Neural cell (in vitro differentiated cells): Measurements from ENCODE around the gene CRIM1. TPM values are rescaled to one million over a fixed set of nuclear protein-coding genes. Genes with fewer than 3 reads are reported as not detected.

ENCODE experiments used
- H2AFZ ChIP-seq: fragments of 200-600, 300-800 bp; sonication (generic), shearing (Covaris generic); 2 replicates; pipeline ENCODE4 v1.6.0; 2014; ENCODE audit warnings: low read depth, mild to moderate bottlenecking, antibody characterized with exemption, low read length, moderate library complexity
- H3F3A ChIP-seq: fragments of 200-600 bp; shearing (Covaris generic); 2 replicates; pipeline ENCODE4 v1.6.1; 2016; ENCODE audit warnings: mild to moderate bottlenecking, moderate library complexity, mixed read lengths, antibody characterized with exemption, low read length; ENCODE audit not compliant: insufficient read depth, poor library complexity, severe bottlenecking
- H3K27ac ChIP-seq: fragments of 200-600, 300-800 bp; sonication (generic), shearing (Covaris generic); 2 replicates; pipeline ENCODE4 v1.5.1; 2014; ENCODE audit warnings: mild to moderate bottlenecking, low read length, moderate library complexity
- H3K27me3 ChIP-seq: fragments of 300-800, 200-600 bp; sonication (generic), shearing (Covaris generic); 2 replicates; pipeline ENCODE4 v1.6.0; 2014; ENCODE audit warnings: mild to moderate bottlenecking, low read depth, low read length, moderate library complexity; ENCODE audit not compliant: insufficient read depth
- H3K36me3 ChIP-seq: fragments of 300-800, 200-600 bp; sonication (generic), shearing (Covaris generic); 2 replicates; pipeline ENCODE4 v1.5.1; 2014; ENCODE audit warnings: mild to moderate bottlenecking, antibody characterized with exemption, low read length, moderate library complexity; ENCODE audit not compliant: insufficient read depth
- H3K4me2 ChIP-seq: fragments of 300-800, 200-600 bp; sonication (generic), shearing (Covaris generic); 2 replicates; pipeline ENCODE4 v1.6.0; 2014; ENCODE audit warnings: mild to moderate bottlenecking, low read length
- H3K4me3 ChIP-seq: fragments of 300-800, 200-600 bp; sonication (generic), shearing (Covaris generic); 2 replicates; pipeline ENCODE4 v1.5.1; 2014; ENCODE audit warnings: mild to moderate bottlenecking, low read length, moderate library complexity
- H3K79me2 ChIP-seq: fragments of 200-600 bp; shearing (Covaris generic); replicated peaks from 2 replicates; pipeline ENCODE4 v1.6.0; 2014; ENCODE audit warnings: mild to moderate bottlenecking, low read length, moderate library complexity; ENCODE audit not compliant: insufficient read depth
- H3K9ac ChIP-seq: fragments of 300-800, 200-600 bp; sonication (generic), shearing (Covaris generic); 2 replicates; pipeline ENCODE4 v1.6.1; 2016; ENCODE audit warnings: mild to moderate bottlenecking, low read length, mixed read lengths
- H3K9me2 ChIP-seq: fragments of 200-600 bp; shearing (Covaris generic); 2 replicates; pipeline ENCODE4 v1.6.1; 2016; ENCODE audit warnings: mild to moderate bottlenecking, low read length, mixed read lengths; ENCODE audit not compliant: insufficient read depth
- H3K9me3 ChIP-seq: fragments of 200-600, 300-800 bp; sonication (generic), shearing (Covaris generic); 2 replicates; pipeline ENCODE4 v1.6.1; 2016; ENCODE audit warnings: mild to moderate bottlenecking, mixed run types, low read length, moderate library complexity, mixed read lengths
- H4K20me1 ChIP-seq: fragments of 200-600 bp; shearing (Covaris generic); 2 replicates; pipeline ENCODE4 v1.6.1; 2016; ENCODE audit warnings: mild to moderate bottlenecking, mixed run types; ENCODE audit not compliant: insufficient read depth
- EP300 ChIP-seq: fragments of 450-650 bp; conservative IDR thresholded peaks from 2 replicates; pipeline ENCODE4 v1.6.1; 2014; ENCODE audit warnings: antibody characterized with exemption, mild to moderate bottlenecking, moderate library complexity; ENCODE audit not compliant: poor library complexity, severe bottlenecking
- EZH2 ChIP-seq: fragments of 200-600, 300-800 bp; shearing (Covaris generic), sonication (generic); IDR thresholded peaks from 2 replicates; pipeline ENCODE4 v1.6.1; 2014; ENCODE audit warnings: antibody characterized with exemption, low read length, borderline replicate concordance, mild to moderate bottlenecking; ENCODE audit not compliant: insufficient read depth, poor library complexity, severe bottlenecking
- MXI1 ChIP-seq: fragments of 450-650 bp; conservative IDR thresholded peaks from 2 replicates; pipeline ENCODE4 v1.6.1; 2014; ENCODE audit warnings: antibody characterized with exemption, mild to moderate bottlenecking; ENCODE audit not compliant: poor library complexity, severe bottlenecking
- POLR2AphosphoS5 ChIP-seq: IDR thresholded peaks from 2 replicates; pipeline ENCODE4 v1.6.1; 2012
- RAD21 ChIP-seq: fragments of 450-650 bp; conservative IDR thresholded peaks from 2 replicates; pipeline ENCODE4 v1.6.1; 2014; ENCODE audit warnings: antibody characterized with exemption, mild to moderate bottlenecking, moderate library complexity
- SMC3 ChIP-seq: fragments of 450-650 bp; conservative IDR thresholded peaks from 2 replicates; pipeline ENCODE4 v1.6.1; 2014; ENCODE audit warnings: antibody characterized with exemption, mild to moderate bottlenecking, moderate library complexity; ENCODE audit not compliant: poor library complexity
- TAF1 ChIP-seq: IDR thresholded peaks from 2 replicates; pipeline ENCODE4 v1.6.1; 2012; ENCODE audit warnings: low read depth
- polyA plus RNA-seq: library from polyadenylated mRNA; depleted of rRNA; stranded (reverse); fragments of >200 nt; gene quantifications from 2 replicates; pipeline ENCODE4 v1.2.3, GENCODE V29; 2014
- TF ChIP-seq, protein P1 (sequence below): IDR thresholded peaks from 2 replicates; pipeline ENCODE4 v1.6.1; 2012; ENCODE audit warnings: borderline replicate concordance
- TF ChIP-seq, protein P2 (sequence below): fragments of 450-650 bp; IDR thresholded peaks from 2 replicates; pipeline ENCODE4 v1.5.1; 2014; ENCODE audit warnings: antibody characterized with exemption, mild to moderate bottlenecking, moderate library complexity; ENCODE audit not compliant: poor library complexity, severe bottlenecking

The CRIM1 gene
- polyA plus RNA-seq, 1 donor from 2014 or later, result 6.7 TPM

DNA sequence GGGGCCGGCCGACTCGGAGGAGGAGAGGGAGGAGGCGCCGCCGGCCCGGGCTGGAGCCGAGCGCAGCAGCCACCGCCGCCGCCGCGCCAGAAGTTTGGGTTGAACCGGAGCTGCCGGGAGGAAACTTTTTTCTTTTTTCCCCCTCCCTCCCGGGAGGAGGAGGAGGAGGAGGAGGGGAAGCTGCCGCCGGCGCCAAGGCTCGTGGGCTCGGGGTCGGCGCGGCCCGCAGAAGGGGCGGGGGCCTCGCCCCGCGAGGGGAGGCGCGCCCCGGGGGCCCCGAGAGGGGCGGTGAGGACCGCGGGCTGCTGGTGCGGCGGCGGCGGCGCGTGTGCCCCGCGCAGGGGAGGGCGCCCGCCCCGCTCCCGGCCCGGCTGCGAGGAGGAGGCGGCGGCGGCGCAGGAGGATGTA lies 316 bp downstream of the CRIM1 start:
- Histone ChIP-seq H3K9me2 (no peaks in the 10 kb centered on the region), H4K20me1 (no peaks in the 10 kb centered on the region), H3K9me3 (no peaks in the 10 kb centered on the region), H3K4me3 (peak overlapping the region; percentile 91), H3F3A (peaks cover 13% of the 10 kb centered on the region), H2AFZ (no peak overlapping the region), H3K4me2 (peak overlapping the region; percentile 76), H3K36me3 (no peaks in the 10 kb centered on the region), H3K27me3 (no peaks in the 10 kb centered on the region), H3K27ac (no peak overlapping the region), H3K9ac (peak overlapping the region; percentile 67), H3K79me2 (peaks cover 11% of the 10 kb centered on the region)
- TF ChIP-seq TAF1 (no peak), POLR2AphosphoS5 (no peak), EP300 (no peak), RAD21 (no peak), MXI1 (no peak), EZH2 (no peak), SMC3 (no peak)
- TF ChIP-seq, protein P1, sequence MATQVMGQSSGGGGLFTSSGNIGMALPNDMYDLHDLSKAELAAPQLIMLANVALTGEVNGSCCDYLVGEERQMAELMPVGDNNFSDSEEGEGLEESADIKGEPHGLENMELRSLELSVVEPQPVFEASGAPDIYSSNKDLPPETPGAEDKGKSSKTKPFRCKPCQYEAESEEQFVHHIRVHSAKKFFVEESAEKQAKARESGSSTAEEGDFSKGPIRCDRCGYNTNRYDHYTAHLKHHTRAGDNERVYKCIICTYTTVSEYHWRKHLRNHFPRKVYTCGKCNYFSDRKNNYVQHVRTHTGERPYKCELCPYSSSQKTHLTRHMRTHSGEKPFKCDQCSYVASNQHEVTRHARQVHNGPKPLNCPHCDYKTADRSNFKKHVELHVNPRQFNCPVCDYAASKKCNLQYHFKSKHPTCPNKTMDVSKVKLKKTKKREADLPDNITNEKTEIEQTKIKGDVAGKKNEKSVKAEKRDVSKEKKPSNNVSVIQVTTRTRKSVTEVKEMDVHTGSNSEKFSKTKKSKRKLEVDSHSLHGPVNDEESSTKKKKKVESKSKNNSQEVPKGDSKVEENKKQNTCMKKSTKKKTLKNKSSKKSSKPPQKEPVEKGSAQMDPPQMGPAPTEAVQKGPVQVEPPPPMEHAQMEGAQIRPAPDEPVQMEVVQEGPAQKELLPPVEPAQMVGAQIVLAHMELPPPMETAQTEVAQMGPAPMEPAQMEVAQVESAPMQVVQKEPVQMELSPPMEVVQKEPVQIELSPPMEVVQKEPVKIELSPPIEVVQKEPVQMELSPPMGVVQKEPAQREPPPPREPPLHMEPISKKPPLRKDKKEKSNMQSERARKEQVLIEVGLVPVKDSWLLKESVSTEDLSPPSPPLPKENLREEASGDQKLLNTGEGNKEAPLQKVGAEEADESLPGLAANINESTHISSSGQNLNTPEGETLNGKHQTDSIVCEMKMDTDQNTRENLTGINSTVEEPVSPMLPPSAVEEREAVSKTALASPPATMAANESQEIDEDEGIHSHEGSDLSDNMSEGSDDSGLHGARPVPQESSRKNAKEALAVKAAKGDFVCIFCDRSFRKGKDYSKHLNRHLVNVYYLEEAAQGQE, result no peak
- TF ChIP-seq, protein P2, sequence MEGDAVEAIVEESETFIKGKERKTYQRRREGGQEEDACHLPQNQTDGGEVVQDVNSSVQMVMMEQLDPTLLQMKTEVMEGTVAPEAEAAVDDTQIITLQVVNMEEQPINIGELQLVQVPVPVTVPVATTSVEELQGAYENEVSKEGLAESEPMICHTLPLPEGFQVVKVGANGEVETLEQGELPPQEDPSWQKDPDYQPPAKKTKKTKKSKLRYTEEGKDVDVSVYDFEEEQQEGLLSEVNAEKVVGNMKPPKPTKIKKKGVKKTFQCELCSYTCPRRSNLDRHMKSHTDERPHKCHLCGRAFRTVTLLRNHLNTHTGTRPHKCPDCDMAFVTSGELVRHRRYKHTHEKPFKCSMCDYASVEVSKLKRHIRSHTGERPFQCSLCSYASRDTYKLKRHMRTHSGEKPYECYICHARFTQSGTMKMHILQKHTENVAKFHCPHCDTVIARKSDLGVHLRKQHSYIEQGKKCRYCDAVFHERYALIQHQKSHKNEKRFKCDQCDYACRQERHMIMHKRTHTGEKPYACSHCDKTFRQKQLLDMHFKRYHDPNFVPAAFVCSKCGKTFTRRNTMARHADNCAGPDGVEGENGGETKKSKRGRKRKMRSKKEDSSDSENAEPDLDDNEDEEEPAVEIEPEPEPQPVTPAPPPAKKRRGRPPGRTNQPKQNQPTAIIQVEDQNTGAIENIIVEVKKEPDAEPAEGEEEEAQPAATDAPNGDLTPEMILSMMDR, result no peak

DNA sequence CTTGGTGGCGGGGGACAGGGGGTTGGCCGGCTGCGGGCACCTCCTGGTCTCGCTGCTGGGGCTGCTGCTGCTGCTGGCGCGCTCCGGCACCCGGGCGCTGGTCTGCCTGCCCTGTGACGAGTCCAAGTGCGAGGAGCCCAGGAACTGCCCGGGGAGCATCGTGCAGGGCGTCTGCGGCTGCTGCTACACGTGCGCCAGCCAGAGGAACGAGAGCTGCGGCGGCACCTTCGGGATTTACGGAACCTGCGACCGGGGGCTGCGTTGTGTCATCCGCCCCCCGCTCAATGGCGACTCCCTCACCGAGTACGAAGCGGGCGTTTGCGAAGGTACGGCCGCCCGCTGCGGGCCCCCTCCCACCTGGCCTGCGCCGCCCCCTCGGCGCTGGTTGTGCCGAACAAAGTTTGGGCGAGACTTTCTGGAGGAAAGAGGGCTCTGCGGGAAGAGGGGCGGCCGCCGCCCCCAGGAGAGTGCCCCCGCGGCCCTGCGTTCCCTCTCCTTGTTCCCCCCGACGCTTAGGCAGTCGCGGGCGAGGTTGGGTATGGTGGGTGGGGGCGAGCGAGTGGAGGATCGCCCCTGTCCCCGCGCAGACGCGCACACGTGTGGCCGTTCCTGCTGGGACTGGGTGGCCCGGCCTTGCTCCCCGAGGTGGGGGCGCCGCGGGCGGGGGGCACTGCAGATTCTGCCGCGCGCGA lies 866 bp downstream of the CRIM1 start:
- Histone ChIP-seq H3K9me3 (no peaks in the 10 kb centered on the region), H3K9ac (peak overlapping the region; percentile 62), H3K36me3 (no peaks in the 10 kb centered on the region), H4K20me1 (no peaks in the 10 kb centered on the region), H2AFZ (no peak overlapping the region), H3K27me3 (no peaks in the 10 kb centered on the region), H3K4me2 (peak overlapping the region; percentile 76), H3K27ac (no peak overlapping the region), H3K4me3 (peak overlapping the region; percentile 91), H3K79me2 (peaks cover 11% of the 10 kb centered on the region), H3F3A (peaks cover 13% of the 10 kb centered on the region), H3K9me2 (no peaks in the 10 kb centered on the region)
- peak; percentile 87 for TF ChIP-seq MXI1
- TF ChIP-seq, protein P2, result no peak
- TF ChIP-seq POLR2AphosphoS5, result peak; percentile 36
- peak; percentile 24 for TF ChIP-seq RAD21
